Smooth muscle cell (in vitro differentiated cells): ENCODE measurements around the gene SURF6. TPM values are rescaled to one million over a fixed set of nuclear protein-coding genes. Genes with fewer than 3 reads are reported as not detected.

Source experiments
- DNase-seq: peaks from one replicate; lab custom pipeline; 2025; ENCODE audit not compliant: unreplicated experiment; lab: John Stamatoyannopoulos, UW
- H2AFZ ChIP-seq: fragments of 200-600 bp; sonication (generic); 2 replicates; pipeline ENCODE4 v1.6.0; 2016; ENCODE audit warnings: antibody characterized with exemption, low read depth, mild to moderate bottlenecking
- H3F3A ChIP-seq: fragments of 200-600 bp; sonication (generic); 2 replicates; pipeline ENCODE4 v1.6.0; 2017; ENCODE audit warnings: antibody characterized with exemption, low read depth
- H3K27ac ChIP-seq: fragments of 200-600 bp; sonication (generic); 2 replicates; pipeline ENCODE4 v1.5.1; 2016; ENCODE audit warnings: low read depth, mild to moderate bottlenecking
- H3K27me3 ChIP-seq: fragments of 200-600 bp; sonication (generic); 2 replicates; pipeline ENCODE4 v1.6.1; 2016; ENCODE audit warnings: low read depth, mild to moderate bottlenecking
- H3K36me3 ChIP-seq: fragments of 200-600 bp; sonication (generic); 2 replicates; pipeline ENCODE4 v1.5.1; 2016; ENCODE audit warnings: low read depth
- H3K4me1 ChIP-seq: fragments of 200-600 bp; sonication (generic); 2 replicates; pipeline ENCODE4 v1.5.1; 2016; ENCODE audit warnings: low read depth
- H3K4me2 ChIP-seq: fragments of 200-600 bp; sonication (generic); 2 replicates; pipeline ENCODE4 v1.6.0; 2016; ENCODE audit warnings: mild to moderate bottlenecking
- H3K4me3 ChIP-seq: fragments of 200-600 bp; sonication (generic); 2 replicates; pipeline ENCODE4 v1.5.1; 2016; ENCODE audit warnings: mild to moderate bottlenecking
- H3K79me2 ChIP-seq: fragments of 200-600 bp; sonication (generic); 2 replicates; pipeline ENCODE4 v1.6.0; 2016; ENCODE audit warnings: low read depth, mild to moderate bottlenecking
- H3K9ac ChIP-seq: fragments of 200-600 bp; sonication (generic); 2 replicates; pipeline ENCODE4 v1.6.0; 2016; ENCODE audit warnings: low read depth
- H3K9me3 ChIP-seq: fragments of 200-600 bp; sonication (generic); replicated peaks from 2 replicates; pipeline ENCODE4 v1.5.1; 2016; ENCODE audit warnings: low read depth
- H4K20me1 ChIP-seq: fragments of 200-600 bp; sonication (generic); 2 replicates; pipeline ENCODE4 v1.6.0; 2016; ENCODE audit warnings: low read depth
- WGBS: methylation state at CpG from one replicate; pipeline ENCODE4 v1.1.7; 2016; ENCODE audit warnings: low lambda C conversion rate; 5-methylcytosine and 5-hydroxymethylcytosine counted together
- polyA plus RNA-seq: library from polyadenylated mRNA; unstranded; fragments of >200 nt; fragmentation: Nextera tagmentation; extraction: Ambion mirVana; gene quantifications from 2 replicates; pipeline ENCODE4 v1.2.1, GENCODE V29; 2016
- total RNA-seq: library from RNA; depleted of rRNA; stranded (reverse); fragments of >200 nt; gene quantifications from 2 replicates; pipeline ENCODE4 v1.2.3, GENCODE V29; 2014
- TF ChIP-seq, protein P1 (sequence below): fragments of 200-600 bp; sonication (generic); IDR thresholded peaks from 2 replicates; pipeline ENCODE4 v1.5.1; 2017; ENCODE audit warnings: borderline replicate concordance, mild to moderate bottlenecking, antibody characterized with exemption; ENCODE audit not compliant: insufficient read depth, poor library complexity, severe bottlenecking

SURF6 gene
- total and polyA plus RNA-seq, 2 experiments from 2014 or later: 8.1 to 17.8 TPM

DNA sequence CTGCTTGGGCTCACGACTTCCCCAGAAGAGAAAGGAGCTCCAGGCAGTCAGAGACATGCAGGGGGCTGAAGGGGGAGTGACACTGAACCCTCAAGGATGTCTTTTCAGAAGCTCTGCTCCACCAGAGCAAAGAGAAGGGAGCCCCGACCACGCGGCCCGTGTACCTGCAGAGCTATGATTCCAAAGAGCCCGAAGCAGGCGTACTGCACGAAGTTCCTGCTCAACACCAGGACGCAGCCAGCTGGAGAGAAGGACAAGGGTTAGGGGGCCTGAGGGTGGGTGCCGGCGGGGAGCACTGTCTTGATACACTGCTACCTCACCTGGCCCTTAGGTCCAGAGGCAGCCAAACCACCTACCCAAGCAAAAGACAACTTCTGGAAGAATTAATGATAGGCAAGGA, 30.4 kb upstream of the SURF6 start:
- Histone ChIP-seq H2AFZ (no peak overlapping the region), H3K4me2 (no peak overlapping the region), H3K27me3 (no peaks in the 10 kb centered on the region), H3K36me3 (peaks cover 17% of the 10 kb centered on the region), H3F3A (peaks cover 42% of the 10 kb centered on the region), H3K9ac (no peak overlapping the region), H3K4me1 (no peaks in the 10 kb centered on the region), H3K27ac (no peak overlapping the region), H4K20me1 (peaks cover 100% of the 10 kb centered on the region), H3K4me3 (no peak overlapping the region), H3K79me2 (peaks cover 69% of the 10 kb centered on the region), H3K9me3 (no peaks in the 10 kb centered on the region)
- whole genome bisulfite sequencing: 96% methylated on average over 11 of the region's 11 CpGs
- DNase-seq: no peak
- TF ChIP-seq, protein P1, sequence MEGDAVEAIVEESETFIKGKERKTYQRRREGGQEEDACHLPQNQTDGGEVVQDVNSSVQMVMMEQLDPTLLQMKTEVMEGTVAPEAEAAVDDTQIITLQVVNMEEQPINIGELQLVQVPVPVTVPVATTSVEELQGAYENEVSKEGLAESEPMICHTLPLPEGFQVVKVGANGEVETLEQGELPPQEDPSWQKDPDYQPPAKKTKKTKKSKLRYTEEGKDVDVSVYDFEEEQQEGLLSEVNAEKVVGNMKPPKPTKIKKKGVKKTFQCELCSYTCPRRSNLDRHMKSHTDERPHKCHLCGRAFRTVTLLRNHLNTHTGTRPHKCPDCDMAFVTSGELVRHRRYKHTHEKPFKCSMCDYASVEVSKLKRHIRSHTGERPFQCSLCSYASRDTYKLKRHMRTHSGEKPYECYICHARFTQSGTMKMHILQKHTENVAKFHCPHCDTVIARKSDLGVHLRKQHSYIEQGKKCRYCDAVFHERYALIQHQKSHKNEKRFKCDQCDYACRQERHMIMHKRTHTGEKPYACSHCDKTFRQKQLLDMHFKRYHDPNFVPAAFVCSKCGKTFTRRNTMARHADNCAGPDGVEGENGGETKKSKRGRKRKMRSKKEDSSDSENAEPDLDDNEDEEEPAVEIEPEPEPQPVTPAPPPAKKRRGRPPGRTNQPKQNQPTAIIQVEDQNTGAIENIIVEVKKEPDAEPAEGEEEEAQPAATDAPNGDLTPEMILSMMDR: no peak

DNA sequence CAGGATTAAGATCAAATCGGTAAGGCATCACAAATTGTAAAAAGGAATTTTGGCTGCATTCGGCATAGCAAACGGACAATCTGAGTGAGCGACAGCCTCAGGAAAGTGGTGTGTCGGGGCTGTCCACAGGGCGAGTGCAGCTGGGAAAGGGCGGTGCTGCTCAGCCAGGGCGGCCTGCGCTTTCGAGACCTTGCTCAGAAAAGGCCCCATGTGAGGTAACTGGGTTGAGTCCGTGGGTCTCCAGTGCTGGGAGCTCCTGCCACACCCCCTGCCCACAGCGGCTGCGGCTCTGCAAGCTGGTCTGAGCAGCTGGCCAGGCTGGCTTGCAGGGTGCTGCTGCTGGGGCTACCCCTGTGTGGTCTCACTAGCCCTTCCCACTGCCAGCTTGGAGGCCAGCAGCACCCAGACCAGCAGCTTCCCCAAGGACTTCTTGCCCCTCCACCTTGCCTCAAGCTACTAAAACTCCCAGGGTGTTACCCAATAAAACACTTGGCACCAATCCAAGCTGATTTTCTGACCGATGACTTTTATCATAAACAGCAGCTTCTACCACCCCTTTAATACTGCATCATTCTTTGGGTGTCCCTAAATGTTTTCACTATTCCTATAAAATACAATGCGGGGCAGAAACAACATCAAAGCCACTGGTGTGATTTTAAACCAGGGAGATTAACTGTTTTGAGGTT, 26.5 kb upstream of the SURF6 start:
- TF ChIP-seq, protein P1: no peak
- 93% methylated on average over 15 of the region's 15 CpGs for WGBS
- Histone ChIP-seq H4K20me1 (peaks cover 100% of the 10 kb centered on the region), H3K9me3 (no peaks in the 10 kb centered on the region), H3K79me2 (peaks cover 30% of the 10 kb centered on the region), H3K9ac (no peak overlapping the region), H3K27ac (no peak overlapping the region), H3F3A (peaks cover 49% of the 10 kb centered on the region), H3K4me3 (no peak overlapping the region), H3K36me3 (peaks cover 17% of the 10 kb centered on the region), H3K4me1 (no peaks in the 10 kb centered on the region), H3K27me3 (no peaks in the 10 kb centered on the region), H3K4me2 (no peak overlapping the region), H2AFZ (no peak overlapping the region)
- no peak for DNase-seq

DNA sequence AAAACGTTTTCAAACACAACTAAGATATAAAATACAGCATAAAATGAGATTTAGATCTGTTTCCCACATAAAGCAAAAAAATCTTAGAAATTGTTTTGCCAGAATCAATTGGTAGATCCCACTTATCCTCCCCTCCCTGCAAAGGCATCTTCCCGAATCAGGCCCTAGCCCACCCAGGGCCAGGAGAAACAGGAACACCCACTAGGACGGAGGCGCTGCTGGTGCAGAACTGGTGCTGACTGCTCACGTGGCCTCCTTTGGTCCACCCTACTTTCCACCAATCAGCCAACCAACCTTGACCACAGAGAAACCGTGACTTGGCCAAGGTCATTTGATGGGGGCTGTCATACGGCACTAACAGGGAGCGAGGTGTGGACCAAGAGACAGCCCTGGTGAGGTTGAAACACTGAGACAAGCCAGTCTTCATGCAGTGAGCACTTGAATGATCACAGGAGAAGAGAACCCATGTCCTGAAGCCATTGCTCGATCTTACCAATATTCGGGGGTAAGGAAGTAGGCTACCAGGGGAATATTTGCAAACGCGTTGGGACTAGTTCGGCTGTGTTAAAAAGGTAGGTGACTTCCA, 25.6 kb upstream of the SURF6 start:
- Histone ChIP-seq H3K79me2 (peaks cover 27% of the 10 kb centered on the region), H3K4me2 (no peak overlapping the region), H3K9ac (no peak overlapping the region)

More for the DNA sequence above, 25.6 kb upstream of the SURF6 start:
- H3K9me3 ChIP-seq: no peaks in the 10 kb centered on the region
- 95% methylated on average over 13 of the region's 13 CpGs for WGBS
- H3K4me1 ChIP-seq: peaks cover 5% of the 10 kb centered on the region
- H3K4me3 ChIP-seq: no peak overlapping the region
- H3K36me3 ChIP-seq: peaks cover 17% of the 10 kb centered on the region
- TF ChIP-seq, protein P1: no peak
- H3F3A ChIP-seq: peaks cover 48% of the 10 kb centered on the region
- peak overlapping the region; percentile 55 for H3K27ac ChIP-seq
- peaks cover 97% of the 10 kb centered on the region for H4K20me1 ChIP-seq
- no peak for DNase-seq
- no peak overlapping the region for H2AFZ ChIP-seq
- no peaks in the 10 kb centered on the region for H3K27me3 ChIP-seq
